GM13977 (cell line): ENCODE data around the gene DNMT3B.
"Not testable (repeated sequence)": the region's sequence is repeated elsewhere in the genome, so short reads cannot be mapped to it uniquely, and the experiment has no call there.

Experiments
- DNase-seq: peaks from one replicate; pipeline ENCODE4 v3.0.0; 2012; ENCODE audit warnings: low spot score
- CTCF ChIP-seq: IDR thresholded peaks from 2 replicates; pipeline ENCODE4 v1.5.1; 2012; ENCODE audit warnings: mild to moderate bottlenecking, control low read depth; ENCODE audit not compliant: insufficient read depth; ENCODE audit errors: extremely low read depth, missing control alignments
- in situ Hi-C: fragments of 300-500 bp; cut with MboI; formaldehyde crosslinking; loops from one replicate; pipeline ENCODE4 v1.12.0; 2022; ENCODE audit warnings: low sequenced_read_pairs, low pct_unique_long_range_greater_than_20kb, mixed read lengths, inconsistent platforms; ENCODE audit not compliant: unreplicated experiment

DNMT3B gene

GRCh38 chr20:32790751-32791057 is 28.5 kb downstream of the DNMT3B start:
- no peak for TF ChIP-seq CTCF
- in situ Hi-C loops: loop anchor here (25.0 kb wide), 1 partner anchor 253 kb away; no protein-coding TSS in a partner anchor
- no peak for DNase-seq

GRCh38 chr20:32792316-32792715 is 30.1 kb downstream of the DNMT3B start:
- in situ Hi-C loops: loop anchor here (25.0 kb wide), 1 partner anchor 255 kb away; no protein-coding TSS in a partner anchor
- DNase-seq: peak; percentile 81
- TF ChIP-seq CTCF: no peak

DNA sequence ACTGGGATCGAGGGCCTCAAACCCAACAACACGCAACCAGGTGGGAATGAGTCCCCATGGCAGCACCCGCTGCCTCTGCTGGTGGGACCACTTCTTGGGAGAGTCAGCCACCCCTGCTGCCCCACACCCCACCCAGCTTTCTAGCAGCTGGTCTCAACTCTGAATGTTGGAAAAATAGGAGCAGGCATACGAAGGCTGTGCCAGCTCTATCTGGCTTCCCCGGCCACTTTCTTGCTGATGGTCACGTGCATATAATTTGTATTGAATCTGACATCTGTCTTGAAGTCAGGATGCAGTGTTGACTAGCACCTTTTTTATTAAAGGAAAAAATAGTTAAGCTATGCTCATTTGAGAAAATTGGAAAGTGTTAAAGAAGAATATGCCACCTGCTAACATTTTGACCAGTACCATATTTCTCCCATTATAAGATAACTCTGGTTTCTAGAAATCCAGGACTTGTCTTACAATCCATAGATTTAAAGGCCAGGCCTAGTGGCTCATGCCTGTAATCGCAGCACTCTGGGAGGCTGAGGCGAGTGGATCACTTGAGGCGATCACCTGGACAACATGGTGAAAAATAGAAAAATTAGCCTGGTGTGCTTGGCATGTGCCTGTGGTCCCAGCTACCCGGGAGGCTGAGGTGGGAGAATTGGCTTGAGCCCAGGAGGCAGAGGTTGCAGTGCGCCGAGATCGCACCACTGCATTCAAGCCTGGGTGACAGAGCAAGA is 30.7 kb downstream of the DNMT3B start:
- TF ChIP-seq CTCF: no peak

GRCh38 chr20:32796383-32796948 is 34.3 kb downstream of the DNMT3B start:
- in situ Hi-C loops: loop anchor here (25.0 kb wide), 1 partner anchor 259 kb away; no protein-coding TSS in a partner anchor
- no peak for DNase-seq
- TF ChIP-seq CTCF: no peak

More for the DNA sequence above, 30.7 kb downstream of the DNMT3B start:
- no peak for DNase-seq
- in situ Hi-C loops: loop anchor here (25.0 kb wide), 1 partner anchor 256 kb away; no protein-coding TSS in a partner anchor

GRCh38 chr20:32796981-32797451 is 34.8 kb downstream of the DNMT3B start:
- no peak for DNase-seq
- in situ Hi-C loops: loop anchor here (25.0 kb wide), 1 partner anchor 260 kb away; no protein-coding TSS in a partner anchor
- no peak for TF ChIP-seq CTCF

- not testable (repeated sequence) for DNase-seq
- in situ Hi-C loops: loop anchor here (25.0 kb wide), 1 partner anchor 260 kb away; no protein-coding TSS in a partner anchor
These were observed 35.4 kb downstream of the DNMT3B start for GRCh38 chr20:32797571-32797970.
